ENCODE measurements around the gene ATP8A2.
"Not testable (repeated sequence)": the region's sequence is repeated elsewhere in the genome, so short reads cannot be mapped to it uniquely, and the experiment has no call there.

The ATP8A2 gene

GRCh38 chr13:25462301-25463125, 90.7 kb downstream of the ATP8A2 start:
- no peak for DNase-seq (ENCODE audit: low read depth in 2 of 2)

GRCh38 chr13:25463496-25463895, 91.7 kb downstream of the ATP8A2 start:
- no peak for DNase-seq (ENCODE audit: low read depth in 2 of 2)

- no peak for DNase-seq (ENCODE audit: low read depth in 2 of 2)
These were observed 95.1 kb downstream of the ATP8A2 start for GRCh38 chr13:25466880-25467279.

GRCh38 chr13:25468325-25469168, 96.8 kb downstream of the ATP8A2 start:
- DNase-seq (ENCODE audit: low read depth in 2 of 2) = no peak

- no peak for DNase-seq (ENCODE audit: low read depth in 2 of 2)
These were observed 97.4 kb downstream of the ATP8A2 start for GRCh38 chr13:25469169-25469525.

- DNase-seq (ENCODE audit: low read depth in 2 of 2) = no peak
These were observed 102.1 kb downstream of the ATP8A2 start for GRCh38 chr13:25473864-25474263.

- DNase-seq (ENCODE audit: low read depth in 2 of 2) = no peak
These were observed 106.4 kb downstream of the ATP8A2 start for GRCh38 chr13:25478186-25478585.

- DNase-seq (ENCODE audit: low read depth in 2 of 2) = no peak
These were observed 117.5 kb downstream of the ATP8A2 start for GRCh38 chr13:25489238-25489637.

- DNase-seq (ENCODE audit: low read depth in 2 of 2) = no peak
These were observed 118.5 kb downstream of the ATP8A2 start for GRCh38 chr13:25490236-25490635.

GRCh38 chr13:25493931-25494640, 122.3 kb downstream of the ATP8A2 start:
- DNase-seq (ENCODE audit: low read depth in 2 of 2) = no peak

GRCh38 chr13:25494698-25495411, 123.1 kb downstream of the ATP8A2 start:
- no peak for DNase-seq (ENCODE audit: low read depth in 2 of 2)

- DNase-seq (ENCODE audit: low read depth in 2 of 2) = no peak
These were observed 129.5 kb downstream of the ATP8A2 start for GRCh38 chr13:25501231-25501630.

GRCh38 chr13:25502031-25502430, 130.3 kb downstream of the ATP8A2 start:
- DNase-seq (ENCODE audit: low read depth in 2 of 2) = no peak

- no peak for DNase-seq (ENCODE audit: low read depth in 2 of 2)
These were observed 130.8 kb downstream of the ATP8A2 start for GRCh38 chr13:25502551-25502950.

GRCh38 chr13:25503856-25504255, 132.1 kb downstream of the ATP8A2 start:
- no peak for DNase-seq (ENCODE audit: low read depth in 2 of 2)

GRCh38 chr13:25507841-25508240, 136.1 kb downstream of the ATP8A2 start:
- DNase-seq (ENCODE audit: low read depth in 2 of 2) = no peak

GRCh38 chr13:25513060-25513459, 141.3 kb downstream of the ATP8A2 start:
- DNase-seq (ENCODE audit: low read depth in 2 of 2) = not testable (repeated sequence)

- no peak for DNase-seq (ENCODE audit: low read depth in 2 of 2)
These were observed 146.7 kb downstream of the ATP8A2 start for GRCh38 chr13:25518441-25518840.

GRCh38 chr13:25525884-25526283, 154.1 kb downstream of the ATP8A2 start:
- DNase-seq (ENCODE audit: low read depth in 2 of 2) = no peak

- no peak for DNase-seq (ENCODE audit: low read depth in 2 of 2)
These were observed 156.5 kb downstream of the ATP8A2 start for GRCh38 chr13:25528266-25528665.

GRCh38 chr13:25529425-25529824, 157.7 kb downstream of the ATP8A2 start:
- no peak for DNase-seq (ENCODE audit: low read depth in 2 of 2)

- no peak for DNase-seq (ENCODE audit: low read depth in 2 of 2)
These were observed 166.5 kb downstream of the ATP8A2 start for GRCh38 chr13:25538276-25538675.
